HG03097 (cell line): Measurements from ENCODE around the gene LAMP5.

Experiments
- ATAC-seq: cut with Tn5 transposase; IDR thresholded peaks from one replicate; pipeline ENCODE4 v1.9.1; 2021; ENCODE audit not compliant: unreplicated experiment, low FRiP score

Gene LAMP5

DNA sequence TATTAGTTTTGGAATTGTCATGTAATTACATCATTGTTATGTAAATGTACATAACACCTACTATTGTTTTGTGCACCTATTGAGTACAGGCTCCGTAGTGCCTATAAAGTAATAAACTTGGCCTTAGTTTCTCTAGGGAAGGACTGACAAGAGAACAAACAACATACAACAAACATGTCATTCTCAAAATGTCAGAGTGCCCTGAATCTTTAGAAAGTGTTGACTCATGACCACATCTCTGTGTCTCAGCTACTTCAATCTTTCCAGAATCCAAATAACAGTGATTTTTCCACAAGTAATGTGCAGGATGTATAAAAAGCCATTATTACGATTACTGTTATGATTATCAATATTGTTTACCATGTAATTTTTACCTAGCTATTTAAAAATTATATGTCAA is 17.2 kb downstream of the LAMP5 start:
- no peak for ATAC-seq

DNA sequence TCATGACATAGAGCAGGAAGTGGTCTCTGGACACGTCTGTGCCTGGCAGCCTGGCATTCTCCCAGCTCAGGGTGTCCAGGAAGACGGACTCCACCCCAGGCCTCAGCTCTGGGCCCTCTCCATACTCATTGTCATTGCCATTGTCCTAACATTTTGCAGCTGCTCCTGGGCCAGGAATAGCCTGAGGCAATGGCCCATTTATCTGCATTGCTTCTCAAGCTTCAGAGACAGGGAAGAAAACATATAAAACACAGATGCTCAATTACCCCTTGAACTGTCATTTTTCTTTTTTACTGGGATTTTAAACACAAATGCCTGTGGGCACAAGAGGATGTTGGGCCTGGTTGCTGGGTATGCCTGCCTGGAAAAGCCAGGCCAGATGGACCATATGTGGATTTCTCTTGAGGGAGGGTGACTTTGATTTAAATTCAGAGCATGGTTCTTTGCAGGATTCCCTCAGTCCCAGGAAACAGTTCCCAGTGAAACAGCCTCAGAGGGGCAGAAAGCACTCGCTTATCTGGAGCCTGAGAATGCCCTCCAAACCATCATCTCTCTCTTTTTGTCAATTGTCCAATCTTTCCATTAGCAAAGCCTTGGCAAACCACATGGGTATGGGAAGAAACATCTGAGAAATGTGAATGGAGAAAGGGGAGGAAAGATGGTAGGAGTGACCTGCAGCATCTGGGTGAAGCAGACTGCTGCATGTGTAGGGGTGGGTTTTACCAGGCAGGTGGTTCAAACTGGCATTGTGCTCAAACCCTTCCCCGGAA is 17.9 kb downstream of the LAMP5 start:
- no peak for ATAC-seq

DNA sequence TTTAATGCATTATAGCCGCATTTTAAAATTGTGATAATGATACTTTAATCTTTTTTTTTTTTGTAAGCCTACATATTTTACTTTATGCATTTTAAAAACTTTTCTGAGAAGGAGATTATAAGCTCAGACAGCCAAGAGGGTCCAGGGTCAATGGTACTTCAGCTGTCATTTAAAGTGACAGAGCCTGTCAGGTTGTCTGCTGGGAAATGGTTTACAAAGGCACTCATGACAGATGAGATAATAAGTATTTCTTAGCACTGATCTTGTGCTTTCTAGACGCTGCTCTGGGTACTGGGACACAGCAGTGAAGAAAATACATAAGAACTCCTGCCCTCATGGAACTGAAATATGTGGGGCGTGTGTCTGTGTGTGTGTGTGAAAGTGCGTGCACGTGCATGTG is 19.6 kb downstream of the LAMP5 start:
- ATAC-seq: no peak

DNA sequence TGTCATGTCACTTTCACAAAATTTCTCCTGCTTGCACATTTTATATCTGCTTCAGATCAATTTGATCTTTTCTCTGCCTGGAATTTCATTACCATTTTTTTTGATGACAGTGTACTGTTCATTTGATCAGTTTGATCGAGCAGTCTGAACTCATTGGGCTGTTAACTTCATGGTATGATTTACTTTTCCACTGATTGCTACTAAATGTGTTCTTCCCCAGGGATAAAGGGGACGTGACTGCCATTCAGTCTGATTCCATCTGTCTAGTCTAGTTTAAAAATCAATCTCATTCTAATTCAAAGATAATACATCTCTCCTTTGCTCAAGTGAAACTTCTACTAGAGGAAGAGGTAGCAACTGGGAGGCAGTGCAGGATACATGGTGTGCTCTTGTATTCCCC is 21.1 kb downstream of the LAMP5 start:
- no peak for ATAC-seq

DNA sequence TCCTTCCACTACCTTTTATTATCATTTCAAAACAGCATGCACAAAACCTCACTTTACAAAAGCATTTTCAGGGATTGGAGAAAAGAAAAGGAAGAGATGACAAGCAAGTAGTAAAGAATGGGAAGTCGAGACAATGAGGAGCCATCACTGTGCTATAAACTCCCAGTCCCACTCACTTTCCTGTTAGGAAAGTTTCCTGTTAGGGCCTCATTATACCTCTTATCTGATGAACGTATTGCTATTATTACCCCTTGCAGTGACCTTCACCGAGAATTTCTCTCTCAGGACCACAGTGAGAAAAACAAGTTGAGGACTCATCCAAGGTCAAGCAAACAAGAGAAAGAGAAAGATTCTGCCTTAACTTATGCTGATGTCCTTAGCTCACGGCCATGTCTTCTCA is 28.8 kb downstream of the LAMP5 start:
- no peak for ATAC-seq

DNA sequence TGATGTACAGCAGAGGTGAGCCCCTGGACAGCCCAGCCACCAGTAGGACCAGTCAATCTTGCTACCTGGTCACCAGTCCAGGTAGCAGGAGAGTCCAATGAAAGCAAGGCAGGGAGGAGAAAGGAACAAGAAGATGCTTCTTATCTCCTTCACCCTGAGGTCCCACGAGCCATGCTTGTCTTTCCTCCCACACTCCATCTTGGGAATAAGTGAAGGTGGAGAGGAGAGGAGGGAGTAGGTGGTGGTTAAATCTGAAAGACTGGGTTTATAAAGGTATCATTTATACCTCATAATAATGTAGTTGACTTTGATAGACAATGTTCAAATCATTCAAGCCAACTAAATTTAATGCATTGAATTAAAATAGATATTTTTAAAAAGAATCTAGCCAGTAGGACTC is 35.9 kb downstream of the LAMP5 start:
- no peak for ATAC-seq

DNA sequence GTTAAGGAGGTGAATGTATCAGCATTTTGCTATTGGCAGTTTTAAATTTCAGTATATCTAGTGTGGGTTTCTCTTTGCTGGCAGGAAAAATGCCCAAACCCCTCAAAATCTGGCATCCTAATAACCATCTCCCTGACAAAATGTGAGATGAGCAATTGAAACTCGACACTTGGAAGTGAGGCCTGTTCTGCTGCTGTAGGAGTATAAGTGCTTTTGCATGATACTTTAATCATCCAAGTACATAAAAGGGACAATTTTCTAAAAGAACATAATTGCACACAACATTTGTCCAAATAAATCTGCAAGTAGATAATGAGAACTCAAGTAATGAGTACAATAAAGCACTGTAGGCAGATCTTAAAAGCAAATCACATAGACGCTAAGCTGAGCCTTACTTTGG is 36.5 kb downstream of the LAMP5 start:
- ATAC-seq: no peak

DNA sequence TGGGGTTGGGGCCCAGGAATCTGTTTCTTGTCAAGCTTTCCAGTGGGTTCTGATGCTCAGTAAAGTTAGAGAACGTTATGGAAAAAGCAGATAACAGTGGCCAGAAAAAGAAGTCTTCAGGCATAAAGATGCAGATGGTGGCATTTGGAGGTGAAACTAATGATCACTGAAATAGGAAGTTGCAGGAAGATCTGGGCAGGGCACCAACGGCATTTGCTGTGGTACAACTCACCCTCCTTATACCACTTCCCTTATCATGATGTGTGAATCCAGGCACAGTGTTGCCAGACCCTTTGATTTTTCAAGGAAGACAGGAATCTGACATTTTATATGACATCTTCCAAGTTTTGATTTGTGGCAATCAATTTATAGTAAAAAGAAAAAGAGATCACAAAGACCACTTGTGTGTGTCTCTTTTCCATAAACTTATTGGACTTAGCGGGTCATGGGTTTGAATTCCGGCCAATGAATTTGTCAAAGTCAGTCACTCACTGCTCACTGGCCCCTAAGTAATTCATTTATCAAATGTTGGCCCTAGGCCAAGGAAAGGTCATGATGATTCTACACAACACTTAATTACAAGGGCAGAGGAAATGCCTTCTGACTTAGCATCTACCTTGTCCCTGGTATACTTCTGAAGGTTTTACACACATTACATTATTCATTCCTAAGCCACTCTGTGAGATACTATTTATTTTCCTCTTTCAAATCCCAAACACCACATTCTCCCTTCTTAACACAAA is 37.6 kb downstream of the LAMP5 start:
- ATAC-seq: no peak

DNA sequence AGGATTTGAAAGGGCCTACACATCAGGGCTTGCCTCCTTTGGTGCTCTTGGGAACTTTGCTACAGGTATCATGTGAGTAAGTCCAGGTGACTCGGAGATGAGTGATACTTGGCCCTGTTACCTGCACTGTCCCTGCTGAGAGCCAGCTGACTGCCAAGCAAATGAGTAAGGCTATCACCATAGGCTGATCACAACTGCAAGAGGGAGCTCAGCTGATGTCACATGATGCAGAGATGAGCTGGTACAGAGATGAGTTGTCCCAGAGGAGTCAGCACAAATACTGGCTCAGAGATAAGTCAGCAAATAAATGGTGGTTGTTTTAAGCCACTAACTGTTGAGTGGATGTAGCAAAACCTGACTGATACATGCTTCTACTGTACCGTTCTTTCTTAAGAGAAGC is 41.4 kb downstream of the LAMP5 start:
- no peak for ATAC-seq

DNA sequence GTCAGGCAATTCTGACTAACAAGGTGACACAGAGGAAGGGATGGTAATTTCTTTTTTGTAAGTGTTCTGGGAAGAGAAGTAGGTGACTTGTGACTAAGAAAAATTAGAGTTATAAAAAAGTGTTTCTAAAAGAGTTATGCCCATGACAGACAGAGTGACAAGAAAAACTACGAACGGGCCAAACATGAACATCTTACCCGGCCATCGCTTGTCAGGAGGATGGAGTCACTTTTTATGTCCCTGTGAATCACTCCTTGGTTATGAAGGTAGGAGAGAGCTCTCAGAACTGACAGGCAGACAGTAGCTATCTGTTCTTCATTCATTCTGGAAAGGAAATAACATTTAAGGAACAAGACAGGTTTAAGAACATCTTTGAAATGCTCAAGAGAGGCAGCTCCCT is 43.0 kb downstream of the LAMP5 start:
- ATAC-seq: no peak

DNA sequence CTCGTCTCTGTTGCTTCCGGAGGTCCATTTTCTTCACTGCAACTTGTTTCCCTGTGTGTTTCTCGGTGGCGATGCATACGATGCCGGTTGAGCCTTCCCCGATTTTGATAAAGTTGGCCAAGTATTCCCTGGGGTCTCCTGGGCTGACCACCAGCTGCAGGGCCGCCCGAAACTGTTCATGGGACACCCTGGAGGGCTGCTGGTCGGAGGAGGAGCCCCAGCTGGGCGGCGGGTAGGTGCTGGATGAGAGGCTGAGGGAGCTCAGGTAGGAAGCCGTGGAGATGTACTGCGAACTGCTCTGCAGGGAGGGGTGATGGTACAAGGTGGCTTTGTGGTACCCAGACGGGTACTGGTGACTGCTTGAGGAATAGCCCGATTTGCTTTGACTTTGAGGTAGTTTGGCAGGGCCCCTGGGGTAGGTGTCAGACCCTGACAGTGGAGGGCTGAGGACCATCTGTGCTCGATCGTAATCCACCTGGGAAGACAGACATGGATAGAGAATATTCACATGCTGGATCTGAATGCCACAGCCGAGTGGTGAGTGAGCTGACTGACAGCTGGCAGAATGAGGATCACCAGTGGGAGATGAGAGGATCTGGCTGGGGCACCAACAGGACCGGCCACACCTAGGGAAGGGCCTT is 51.6 kb downstream of the LAMP5 start:
- ATAC-seq: no peak

DNA sequence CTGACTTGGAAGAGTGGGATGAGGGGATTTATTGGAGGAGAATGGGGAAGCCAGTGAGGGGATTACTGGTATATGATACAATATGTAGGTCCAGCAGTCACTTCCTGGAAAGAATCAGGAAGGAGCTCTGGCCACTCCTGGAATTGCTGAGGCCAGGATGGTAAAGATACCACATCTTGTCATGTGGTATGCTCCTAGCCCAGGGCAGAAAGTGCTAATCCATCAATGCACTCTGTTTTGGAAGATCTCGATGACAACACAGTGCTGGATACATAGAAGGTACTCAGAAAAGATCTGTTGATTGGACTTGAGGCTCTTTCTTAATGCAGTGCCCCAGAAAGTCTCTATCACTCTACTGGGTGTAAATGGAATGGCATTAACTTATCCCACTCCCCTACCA is 52.6 kb downstream of the LAMP5 start:
- no peak for ATAC-seq

DNA sequence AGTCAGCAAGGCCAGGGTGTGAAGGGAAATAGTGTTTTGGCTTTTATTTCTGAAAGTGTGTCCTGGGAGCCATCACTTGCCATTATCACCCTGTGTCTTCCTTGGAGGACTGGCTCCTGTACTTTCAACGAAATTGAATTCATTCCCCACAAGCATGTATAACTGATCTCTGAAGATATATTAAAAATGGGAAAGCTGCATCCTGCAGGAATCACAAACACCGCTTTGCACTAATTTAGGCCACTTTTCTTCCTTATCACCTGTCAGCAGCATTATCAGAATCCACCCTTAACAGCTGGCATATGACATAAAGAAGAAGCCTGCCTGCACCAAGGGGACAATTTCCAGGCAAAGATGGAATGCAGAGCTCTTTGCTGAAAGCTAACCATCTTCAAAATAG is 56.2 kb downstream of the LAMP5 start:
- no peak for ATAC-seq

DNA sequence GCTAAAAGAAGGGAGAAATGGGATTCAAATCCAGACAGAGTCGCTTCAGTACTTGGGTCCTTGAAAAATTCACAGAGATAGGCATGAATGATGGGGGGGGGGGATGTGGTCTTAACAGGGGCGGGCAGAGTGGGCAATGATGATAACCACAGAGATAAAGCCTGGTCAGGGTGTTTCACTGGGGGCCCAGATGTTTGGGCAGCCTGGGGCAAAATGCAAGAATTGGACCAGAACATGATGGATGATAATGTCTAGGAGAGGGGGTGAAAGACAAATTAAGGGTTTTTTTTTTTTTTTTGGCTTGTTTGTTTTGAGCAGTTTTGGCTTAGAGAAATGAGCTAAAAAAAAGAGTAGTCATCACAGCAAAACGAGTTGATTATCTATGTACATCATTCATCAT is 57.4 kb downstream of the LAMP5 start:
- ATAC-seq: no peak

DNA sequence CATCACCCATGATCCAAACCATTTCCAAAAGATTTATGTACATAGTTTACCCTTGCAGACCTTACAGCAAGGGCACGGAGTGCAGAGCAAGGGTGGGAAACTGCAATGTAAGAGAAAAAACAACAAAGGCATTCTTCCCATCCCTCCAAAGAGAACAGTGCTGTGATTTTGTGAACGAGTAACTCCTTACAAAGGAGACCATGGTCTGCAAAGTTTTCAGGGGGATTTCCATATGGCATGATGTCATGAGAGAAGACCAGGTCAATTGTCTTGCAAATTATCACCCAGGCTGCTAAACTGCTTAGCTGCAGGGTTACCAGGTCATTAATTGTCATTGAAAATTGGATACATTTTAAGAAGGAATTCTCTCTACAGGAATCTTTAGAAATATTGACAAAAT is 58.3 kb downstream of the LAMP5 start:
- ATAC-seq: no peak

DNA sequence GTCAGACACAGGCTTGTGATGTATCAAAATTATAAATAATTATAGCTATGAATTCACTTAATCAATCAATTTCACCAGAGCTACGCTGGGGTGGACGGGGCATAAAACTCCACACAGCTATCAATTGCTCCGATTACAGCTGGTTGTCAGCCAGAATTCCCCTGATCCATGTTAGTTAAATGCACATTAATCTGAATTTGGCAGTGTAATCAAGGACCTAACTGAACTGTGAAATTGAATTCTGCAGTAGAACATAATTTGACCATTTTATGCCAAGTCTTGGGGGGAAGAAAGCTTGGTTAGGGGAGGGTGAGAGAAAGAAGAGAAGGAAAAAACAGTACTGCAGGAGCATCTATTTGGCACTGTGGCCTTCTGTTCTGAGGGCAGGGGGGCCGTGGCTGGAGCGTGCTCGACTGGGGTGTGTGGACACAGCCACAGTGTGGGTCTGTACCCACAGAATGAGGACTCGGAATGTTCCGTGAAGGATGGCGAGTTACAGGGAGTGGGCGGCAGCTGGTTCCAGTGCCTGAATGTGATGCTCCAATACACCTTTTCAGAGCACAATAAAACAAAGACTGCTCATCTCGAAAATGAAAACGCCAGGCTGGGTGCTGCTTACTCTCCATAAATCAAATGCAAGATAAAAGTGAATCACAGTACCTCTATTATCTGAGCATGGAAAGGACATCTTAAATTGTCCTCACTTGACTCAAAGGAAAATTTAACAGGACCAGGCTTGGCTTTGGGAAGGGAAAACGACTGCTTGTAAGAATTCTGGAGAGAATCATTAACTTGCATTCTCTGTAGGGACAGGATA is 59.2 kb downstream of the LAMP5 start:
- no peak for ATAC-seq

DNA sequence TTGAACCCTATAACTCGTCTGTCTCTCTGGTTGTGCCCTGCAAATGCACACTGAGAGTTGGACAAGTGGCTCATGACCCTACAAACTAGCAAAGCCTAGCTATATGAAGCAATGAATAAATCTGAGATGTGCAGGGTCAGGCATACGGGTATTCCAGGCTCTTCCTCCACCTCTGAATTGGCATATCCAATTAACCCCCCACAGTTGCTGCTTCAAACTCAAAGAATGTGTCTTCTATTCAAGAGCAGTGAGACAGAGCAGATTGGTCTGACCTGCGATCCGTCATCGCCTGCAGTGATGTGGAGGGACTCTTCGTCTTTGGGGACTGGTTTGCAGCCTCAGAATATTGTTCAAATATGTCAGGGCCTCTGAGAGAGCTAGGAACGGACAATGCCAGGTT is 59.8 kb downstream of the LAMP5 start:
- ATAC-seq: no peak

DNA sequence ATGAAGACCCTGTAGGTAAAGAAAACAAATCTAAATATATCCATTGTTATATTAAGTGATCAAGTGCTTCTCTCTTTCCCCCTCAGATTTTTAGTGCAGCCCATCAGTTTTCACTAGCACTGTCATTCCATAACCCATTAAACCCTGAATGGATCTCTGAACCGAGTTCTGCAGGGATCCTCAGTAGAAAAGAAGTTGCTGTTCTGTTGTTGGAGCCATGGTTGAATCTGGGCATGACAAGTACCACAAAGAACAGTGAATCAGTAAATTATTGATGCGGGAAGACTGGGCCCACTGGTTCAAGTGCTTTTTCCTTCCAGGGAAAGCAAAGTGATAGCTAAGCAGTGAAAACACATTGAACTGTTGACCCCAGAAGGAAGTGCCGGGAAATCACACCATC is 60.4 kb downstream of the LAMP5 start:
- no peak for ATAC-seq

DNA sequence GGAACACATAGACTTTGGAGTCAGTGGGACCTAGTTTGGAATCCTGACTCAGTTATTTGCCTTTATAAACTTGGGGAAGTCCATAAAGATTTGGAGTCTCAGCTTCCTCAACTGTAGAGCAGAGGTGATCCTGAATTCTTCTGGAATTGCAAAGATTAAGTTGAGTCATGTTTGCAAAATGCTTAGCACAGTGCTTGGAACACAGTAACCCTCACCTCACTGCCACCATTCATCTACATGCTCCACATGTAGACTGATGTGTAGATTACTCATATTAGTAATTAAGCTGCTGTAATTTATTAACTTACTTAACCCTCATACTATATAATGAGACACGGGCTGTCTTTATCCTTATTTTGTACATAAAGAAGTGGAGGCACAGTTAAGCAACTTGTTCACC is 61.4 kb downstream of the LAMP5 start:
- ATAC-seq: no peak

DNA sequence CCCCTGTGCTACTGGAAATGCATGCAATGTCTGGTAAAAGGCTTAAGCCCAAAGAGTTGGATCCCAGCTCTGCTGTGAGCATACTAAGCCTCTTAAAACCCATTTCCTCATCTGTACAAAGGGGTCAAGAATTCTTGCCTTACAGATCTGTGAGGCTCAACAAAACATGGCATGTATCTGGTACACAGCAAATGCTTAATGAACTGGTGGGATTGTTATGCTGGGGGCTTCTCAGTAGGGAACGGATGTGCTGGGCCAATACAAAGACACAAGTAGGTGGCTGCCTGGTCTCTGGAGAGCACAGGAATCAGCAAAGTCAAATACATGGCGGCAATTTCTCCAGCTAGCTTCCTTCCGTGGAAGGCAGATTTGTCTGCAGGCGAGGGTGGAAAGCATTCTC is 62.3 kb downstream of the LAMP5 start:
- no peak for ATAC-seq

DNA sequence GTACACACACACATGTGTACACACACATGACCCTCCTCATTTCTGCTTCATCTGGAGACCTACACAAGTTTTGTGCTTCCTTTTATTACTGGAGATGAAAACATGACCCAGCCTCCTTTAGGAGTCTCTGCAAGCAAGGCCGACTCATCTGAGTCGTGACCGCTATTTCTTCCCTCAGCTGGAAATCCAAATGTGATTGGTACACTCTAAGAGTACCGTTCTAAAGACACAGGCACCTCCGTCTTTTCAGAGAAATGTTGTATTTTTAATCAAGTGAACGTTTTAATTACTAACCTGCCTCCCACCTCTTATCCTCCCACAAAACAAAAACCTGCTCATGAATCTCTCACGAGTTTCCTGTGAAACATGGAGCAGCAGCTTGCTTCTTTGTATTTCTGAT is 63.0 kb downstream of the LAMP5 start:
- ATAC-seq: no peak
